GM19025 (cell line): ENCODE data around the gene LUC7L.
"Not testable (repeated sequence)": the region's sequence is repeated elsewhere in the genome, so short reads cannot be mapped to it uniquely, and the experiment has no call there.

ENCODE experiments used
- ATAC-seq: cut with Tn5 transposase; IDR thresholded peaks from one replicate; pipeline ENCODE4 v1.9.1; 2021; ENCODE audit warnings: mild to moderate bottlenecking, low read depth, moderate library complexity; ENCODE audit not compliant: unreplicated experiment

Gene LUC7L

GRCh38 chr16:169014-169413 is 60.2 kb downstream of the LUC7L start:
- ATAC-seq = no peak

GRCh38 chr16:168424-168823 is 60.8 kb downstream of the LUC7L start:
- ATAC-seq = no peak

- no peak for ATAC-seq
These were observed 62.0 kb downstream of the LUC7L start for GRCh38 chr16:167122-167690.

GRCh38 chr16:166375-167121 is 62.7 kb downstream of the LUC7L start:
- ATAC-seq = no peak

- no peak for ATAC-seq
These were observed 63.5 kb downstream of the LUC7L start, which contains the start of gene HBM for GRCh38 chr16:165539-166374. TSS of gene HBM (plus strand) at chr16:165978. CDS start at chr16:165998, 20 bp downstream.

DNA sequence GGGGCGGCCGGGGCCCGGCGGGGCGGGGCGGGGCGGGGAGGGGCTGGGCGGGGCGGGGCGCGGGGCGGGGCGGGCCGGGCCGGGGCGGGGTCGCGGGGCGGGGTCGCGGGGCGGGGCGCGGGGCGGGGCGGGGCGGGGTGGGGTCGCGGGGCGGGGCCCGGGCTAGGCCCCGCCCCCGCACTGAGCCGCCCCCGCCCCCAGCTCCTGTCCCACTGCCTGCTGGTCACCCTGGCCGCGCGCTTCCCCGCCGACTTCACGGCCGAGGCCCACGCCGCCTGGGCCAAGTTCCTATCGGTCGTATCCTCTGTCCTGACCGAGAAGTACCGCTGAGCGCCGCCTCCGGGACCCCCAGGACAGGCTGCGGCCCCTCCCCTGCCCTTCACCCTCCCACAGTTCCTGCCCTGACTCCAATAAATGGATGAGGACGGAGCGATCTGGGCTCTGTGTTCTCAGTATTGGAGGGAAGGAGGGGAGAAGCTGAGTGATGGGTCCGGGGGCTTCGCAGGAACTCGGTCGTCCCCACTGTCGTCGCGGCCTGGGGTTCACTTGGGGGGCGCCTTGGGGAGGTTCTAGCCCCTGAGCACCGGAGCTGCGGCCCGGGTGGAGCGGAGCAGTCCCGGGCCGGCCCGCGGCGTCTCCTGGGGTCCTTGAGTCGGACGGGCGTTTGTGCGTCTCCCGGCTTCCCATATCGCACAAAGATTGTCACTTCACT is 64.3 kb downstream of the LUC7L start:
- ATAC-seq = no peak

- not testable (repeated sequence) for ATAC-seq
These were observed 65.0 kb downstream of the LUC7L start for GRCh38 chr16:164134-164823.

DNA sequence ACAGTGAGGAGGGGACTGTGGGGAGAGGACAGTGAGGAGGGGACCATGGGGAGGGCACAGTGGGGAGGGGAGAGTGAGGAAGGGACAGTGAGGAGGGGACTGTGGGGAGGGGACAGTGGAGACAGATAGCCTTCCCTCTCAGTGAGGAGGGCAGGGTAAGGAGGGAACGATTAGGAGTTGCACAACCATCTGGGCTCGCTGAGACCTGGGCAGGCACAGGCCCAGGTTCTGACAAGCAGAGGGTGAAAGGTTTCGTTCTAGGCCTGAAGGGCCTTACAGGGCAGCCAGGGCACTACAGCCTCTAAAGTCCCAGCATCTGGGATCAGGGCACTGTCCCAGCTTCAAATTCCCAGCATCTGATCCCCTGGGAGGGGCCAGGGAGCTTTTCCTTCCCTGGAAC is 65.6 kb downstream of the LUC7L start:
- ATAC-seq = not testable (repeated sequence)

- ATAC-seq = not testable (repeated sequence)
These were observed 66.1 kb downstream of the LUC7L start for GRCh38 chr16:163139-163538.

DNA sequence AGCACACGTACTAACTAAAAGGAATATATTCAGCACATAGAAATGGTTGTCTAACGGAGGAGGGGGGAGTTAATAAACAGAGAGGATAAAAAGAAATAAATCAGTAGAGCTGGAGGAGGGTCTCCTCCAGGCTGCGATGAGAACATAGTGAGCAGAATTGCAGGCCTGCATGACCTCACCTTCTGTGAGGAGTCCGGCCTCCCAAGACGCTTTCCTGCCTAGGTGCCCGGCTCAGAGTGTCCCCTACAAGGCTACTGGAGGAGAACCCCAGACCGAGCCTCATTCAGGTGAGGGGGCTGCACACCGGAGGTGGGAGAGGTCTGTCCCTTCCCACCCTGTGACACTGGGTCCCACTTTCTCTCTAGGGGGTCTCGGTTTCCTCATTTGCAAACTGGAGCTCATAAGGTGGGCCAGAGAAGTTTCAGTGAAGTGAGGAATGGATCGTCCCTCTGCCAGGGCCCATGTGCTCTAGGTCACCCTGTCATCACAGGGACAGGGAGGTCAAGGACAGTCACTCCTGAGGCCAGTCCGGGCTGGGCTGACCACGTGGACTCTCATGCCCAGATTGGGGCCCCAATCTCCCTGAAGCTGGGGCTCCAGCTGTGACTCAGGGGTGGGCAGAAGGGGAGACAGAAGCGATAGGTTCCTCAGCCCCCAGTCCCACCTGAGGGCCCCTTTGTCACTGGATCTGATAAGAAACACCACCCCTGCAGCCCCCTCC is 66.8 kb downstream of the LUC7L start:
- no peak for ATAC-seq

GRCh38 chr16:160691-161190 is 68.5 kb downstream of the LUC7L start:
- no peak for ATAC-seq

DNA sequence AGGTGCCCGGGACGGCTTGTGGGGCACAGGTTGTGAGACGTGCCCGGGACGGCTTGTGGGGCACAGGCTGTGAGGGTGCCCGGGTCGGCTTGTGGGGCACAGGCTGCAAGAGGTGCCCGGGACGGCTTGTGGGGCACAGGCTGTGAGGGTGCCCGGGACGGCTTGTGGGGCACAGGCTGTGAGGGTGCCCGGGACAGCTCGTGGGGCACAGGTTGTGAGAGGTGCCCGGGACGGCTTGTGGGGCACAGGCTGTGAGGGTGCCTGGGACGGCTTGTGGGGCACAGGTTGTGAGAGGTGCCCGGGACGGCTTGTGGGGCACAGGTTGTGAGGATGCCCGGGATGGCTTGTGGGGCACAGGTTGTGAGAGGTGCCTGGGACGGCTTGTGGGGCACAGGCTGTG is 69.0 kb downstream of the LUC7L start:
- not testable (repeated sequence) for ATAC-seq

GRCh38 chr16:159136-159849 is 70.0 kb downstream of the LUC7L start:
- ATAC-seq = no peak

DNA sequence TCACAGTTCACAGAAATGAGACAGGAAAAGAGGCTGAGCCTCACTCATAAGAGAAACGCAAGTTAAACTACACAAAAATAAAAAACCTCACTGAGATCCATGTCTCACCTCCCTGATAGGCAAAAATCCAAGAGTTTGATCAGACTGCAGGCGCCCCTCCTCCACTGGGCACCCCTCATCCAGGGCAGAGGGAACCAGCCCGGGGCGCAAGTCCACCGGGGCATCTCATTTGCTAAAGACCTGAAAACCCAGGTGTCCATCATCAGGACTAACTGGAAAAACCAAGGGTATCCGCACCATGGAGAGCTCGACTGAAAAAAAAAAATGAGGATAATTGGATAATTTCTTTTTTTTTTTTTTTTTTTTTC is 74.2 kb downstream of the LUC7L start:
- no peak for ATAC-seq

DNA sequence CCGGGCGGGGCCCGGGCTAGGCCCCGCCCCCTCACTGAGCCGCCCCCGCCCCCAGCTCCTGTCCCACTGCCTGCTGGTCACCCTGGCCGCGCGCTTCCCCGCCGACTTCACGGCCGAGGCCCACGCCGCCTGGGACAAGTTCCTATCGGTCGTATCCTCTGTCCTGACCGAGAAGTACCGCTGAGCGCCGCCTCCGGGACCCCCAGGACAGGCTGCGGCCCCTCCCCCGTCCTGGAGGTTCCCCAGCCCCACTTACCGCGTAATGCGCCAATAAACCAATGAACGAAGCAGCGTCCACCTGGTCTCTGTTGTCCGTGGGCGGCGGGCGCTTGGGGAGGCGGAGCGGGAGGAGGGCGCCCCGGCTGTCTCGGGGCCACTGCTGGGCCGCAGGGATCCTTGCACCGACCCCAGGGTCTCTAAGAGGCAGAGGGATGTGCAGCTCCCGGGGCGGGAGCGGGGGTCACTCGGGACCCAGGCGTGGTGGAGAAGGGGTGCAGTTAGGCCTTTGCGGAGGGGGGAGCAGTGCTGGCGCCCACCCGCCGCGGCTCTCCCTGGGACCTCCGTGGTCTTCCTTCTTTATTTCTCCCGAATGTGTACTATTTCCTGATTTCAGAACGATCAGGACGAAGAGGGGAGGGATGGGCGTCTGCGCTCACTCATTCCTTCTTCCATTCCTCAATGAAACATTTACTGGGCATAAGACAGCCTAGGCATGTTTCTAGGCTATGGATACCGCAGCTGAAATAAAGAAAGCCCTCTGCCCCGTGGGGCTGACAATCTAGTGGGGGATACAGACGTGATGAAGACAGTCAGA is 74.8 kb downstream of the LUC7L start:
- ATAC-seq = no peak

DNA sequence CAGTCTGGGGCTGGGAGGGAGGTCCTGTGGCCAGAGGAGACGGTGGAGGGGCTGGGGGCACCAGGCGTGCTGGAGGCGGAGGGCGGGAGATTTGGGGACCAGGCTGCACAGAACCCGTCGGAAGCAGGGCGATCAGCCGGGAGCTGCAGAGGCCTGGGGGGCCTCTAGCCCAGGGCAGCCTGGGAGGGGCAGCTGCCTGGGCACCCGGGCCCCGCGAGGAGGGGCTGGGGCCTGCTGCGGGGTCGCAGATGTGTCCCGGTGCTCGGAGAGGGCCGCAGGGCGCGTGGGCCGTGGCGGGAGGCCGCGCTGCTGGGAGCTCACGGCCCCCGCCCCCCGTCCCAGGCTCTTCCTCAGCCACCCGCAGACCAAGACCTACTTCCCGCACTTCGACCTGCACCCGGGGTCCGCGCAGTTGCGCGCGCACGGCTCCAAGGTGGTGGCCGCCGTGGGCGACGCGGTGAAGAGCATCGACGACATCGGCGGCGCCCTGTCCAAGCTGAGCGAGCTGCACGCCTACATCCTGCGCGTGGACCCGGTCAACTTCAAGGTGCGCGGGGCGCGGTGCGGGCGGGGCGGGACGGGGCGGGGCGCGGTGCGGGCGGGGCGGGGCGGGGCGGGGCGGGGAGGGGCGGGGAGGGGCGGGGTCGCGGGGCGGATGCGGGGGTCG is 75.6 kb downstream of the LUC7L start:
- ATAC-seq = not testable (repeated sequence)

DNA sequence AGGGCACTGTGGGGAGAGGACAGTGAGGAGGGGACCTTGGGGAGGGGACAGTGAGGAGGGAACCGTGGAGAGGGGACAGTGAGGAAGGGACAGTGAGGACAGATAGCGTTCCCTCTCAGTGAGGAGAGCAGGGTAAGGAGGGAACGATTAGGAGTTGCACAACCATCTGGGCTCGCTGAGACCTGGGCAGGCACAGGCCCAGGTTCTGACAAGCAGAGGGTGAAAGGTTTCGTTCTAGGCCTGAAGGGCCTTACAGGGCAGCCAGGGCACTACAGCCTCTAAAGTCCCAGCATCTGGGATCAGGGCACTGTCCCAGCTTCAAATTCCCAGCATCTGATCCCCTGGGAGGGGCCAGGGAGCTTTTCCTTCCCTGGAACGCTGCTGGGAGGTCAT is 76.1 kb downstream of the LUC7L start:
- not testable (repeated sequence) for ATAC-seq
